Measurements from ENCODE around the gene ACSF3. TPM values are rescaled to one million over a fixed set of nuclear protein-coding genes. Genes with fewer than 3 reads are reported as not detected.

Gene ACSF3
- total and polyA plus RNA-seq, 7 donors: 19.7 to 42.2 (median 28.2) TPM

- WGBS, 2 donors: 94% methylated on average over 12 of the region's 12 CpGs
Observed at GRCh38 chr16:89113152-89113547, 19.5 kb downstream of the ACSF3 start.

DNA sequence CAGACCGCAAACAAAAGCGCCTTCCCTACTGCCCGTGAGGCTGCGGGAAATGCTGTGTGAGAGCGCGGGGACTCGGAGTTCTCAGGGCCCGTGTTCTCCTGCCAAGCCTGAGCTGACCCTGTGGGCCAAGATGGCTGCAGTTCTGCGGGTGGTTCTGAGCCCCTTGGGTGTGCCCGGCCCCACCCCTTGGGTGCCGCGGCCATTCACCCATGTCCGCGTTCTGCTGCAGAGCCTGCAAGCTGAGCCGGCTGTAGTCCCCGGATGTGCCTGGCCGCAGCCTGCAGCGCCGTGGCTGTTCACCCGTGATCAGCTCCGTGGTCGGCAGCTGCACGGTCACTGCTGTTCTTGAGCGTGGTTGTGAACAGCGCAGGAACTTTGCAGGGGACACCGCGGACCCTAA lies 20.0 kb downstream of the ACSF3 start:
- TF ChIP-seq EP300 (IDR thresholded peaks at IDR 0.05) (no peak), POLR2AphosphoS5 (IDR thresholded peaks at IDR 0.05) (no peak), POLR2A (IDR thresholded peaks at IDR 0.05) (no peak)
- TF ChIP-seq, protein P1, sequence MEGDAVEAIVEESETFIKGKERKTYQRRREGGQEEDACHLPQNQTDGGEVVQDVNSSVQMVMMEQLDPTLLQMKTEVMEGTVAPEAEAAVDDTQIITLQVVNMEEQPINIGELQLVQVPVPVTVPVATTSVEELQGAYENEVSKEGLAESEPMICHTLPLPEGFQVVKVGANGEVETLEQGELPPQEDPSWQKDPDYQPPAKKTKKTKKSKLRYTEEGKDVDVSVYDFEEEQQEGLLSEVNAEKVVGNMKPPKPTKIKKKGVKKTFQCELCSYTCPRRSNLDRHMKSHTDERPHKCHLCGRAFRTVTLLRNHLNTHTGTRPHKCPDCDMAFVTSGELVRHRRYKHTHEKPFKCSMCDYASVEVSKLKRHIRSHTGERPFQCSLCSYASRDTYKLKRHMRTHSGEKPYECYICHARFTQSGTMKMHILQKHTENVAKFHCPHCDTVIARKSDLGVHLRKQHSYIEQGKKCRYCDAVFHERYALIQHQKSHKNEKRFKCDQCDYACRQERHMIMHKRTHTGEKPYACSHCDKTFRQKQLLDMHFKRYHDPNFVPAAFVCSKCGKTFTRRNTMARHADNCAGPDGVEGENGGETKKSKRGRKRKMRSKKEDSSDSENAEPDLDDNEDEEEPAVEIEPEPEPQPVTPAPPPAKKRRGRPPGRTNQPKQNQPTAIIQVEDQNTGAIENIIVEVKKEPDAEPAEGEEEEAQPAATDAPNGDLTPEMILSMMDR (IDR thresholded peaks at IDR 0.05): no peak

More at GRCh38 chr16:89113152-89113547, 19.5 kb downstream of the ACSF3 start:
- no peaks in the 10 kb centered on the region for H3K27me3 ChIP-seq
- peaks cover 21 to 74% (median 47%) of the 10 kb centered on the region in 4 donors for H3K36me3 ChIP-seq
- no peak for DNase-seq
- no peak for TF ChIP-seq EP300 (IDR thresholded peaks at IDR 0.05)
- no peak for TF ChIP-seq POLR2AphosphoS5 (IDR thresholded peaks at IDR 0.05)
- TF ChIP-seq, protein P1 (IDR thresholded peaks at IDR 0.05): no peak
- no peak for TF ChIP-seq POLR2A (IDR thresholded peaks at IDR 0.05)
- intact Hi-C loops (cut with DNase I): no loop called here
- H3K27ac ChIP-seq: no peak overlapping the region
- no peaks in the 10 kb centered on the region for H3K9me3 ChIP-seq
- H3K4me1 ChIP-seq: no peaks in the 10 kb centered on the region
- no peak overlapping the region for H3K4me3 ChIP-seq

DNA sequence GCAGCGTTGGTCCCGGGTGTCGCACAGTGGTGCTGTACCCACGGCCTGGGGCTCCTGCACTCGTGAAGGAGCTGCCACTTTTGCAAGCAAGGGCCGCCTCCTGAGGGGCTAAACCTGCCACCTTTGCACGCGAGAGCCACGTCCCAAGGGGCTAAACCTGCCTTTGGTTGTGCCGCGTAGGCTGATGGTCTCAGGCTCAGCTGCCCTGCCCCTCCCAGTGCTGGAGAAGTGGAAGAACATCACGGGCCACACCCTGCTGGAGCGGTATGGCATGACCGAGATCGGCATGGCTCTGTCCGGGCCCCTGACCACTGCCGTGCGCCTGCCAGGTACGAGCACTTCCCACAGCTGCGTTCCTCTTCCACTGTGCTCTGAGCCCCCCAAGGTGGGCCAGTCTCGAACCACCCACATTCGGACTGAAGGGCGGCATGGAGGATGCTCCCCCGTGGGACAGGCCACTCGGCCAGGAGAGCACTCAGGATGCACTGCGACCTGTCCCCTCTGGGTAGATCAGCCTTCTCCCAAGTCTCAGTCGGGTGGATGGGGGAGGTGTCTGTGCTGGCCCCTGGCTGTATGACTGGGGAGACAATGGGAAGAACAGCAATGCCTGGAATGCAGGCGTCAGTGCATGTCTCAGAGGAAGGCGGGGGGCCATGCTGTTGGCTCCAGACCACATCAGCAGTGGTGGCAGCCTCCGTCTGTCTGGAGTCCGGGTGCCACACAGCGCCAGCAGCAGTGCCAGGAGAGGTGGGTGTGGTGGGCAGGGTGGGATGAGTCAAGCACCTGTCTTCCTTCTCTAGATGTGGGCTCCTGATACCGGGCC lies 20.7 kb downstream of the ACSF3 start:
- no peak for TF ChIP-seq POLR2AphosphoS5 (IDR thresholded peaks at IDR 0.05)
- TF ChIP-seq POLR2A (IDR thresholded peaks at IDR 0.05): no peak
- TF ChIP-seq, protein P1 (IDR thresholded peaks at IDR 0.05): no peak
- no peak for TF ChIP-seq EP300 (IDR thresholded peaks at IDR 0.05)
- H3K4me3 ChIP-seq: no peak overlapping the region
- peak overlapping the region in 3 of 4 donors; percentile 17 to 34 (median 18) for H3K27ac ChIP-seq
- peaks cover 21 to 77% (median 51%) of the 10 kb centered on the region in 4 donors for H3K36me3 ChIP-seq
- DNase-seq: no peak
- WGBS, 2 donors: 84 to 88% methylated on average over 33 of the region's 33 CpGs
- H3K9me3 ChIP-seq: no peaks in the 10 kb centered on the region
- H3K4me1 ChIP-seq: no peaks in the 10 kb centered on the region
- no peaks in the 10 kb centered on the region for H3K27me3 ChIP-seq
- intact Hi-C loops (cut with DNase I): no loop called here

More for the DNA sequence above, 20.0 kb downstream of the ACSF3 start:
- Histone ChIP-seq H3K4me1 (no peaks in the 10 kb centered on the region), H3K36me3 (peaks cover 21 to 76% (median 50%) of the 10 kb centered on the region in 4 donors), H3K27me3 (no peaks in the 10 kb centered on the region), H3K27ac (no peak overlapping the region), H3K4me3 (no peak overlapping the region), H3K9me3 (no peaks in the 10 kb centered on the region)
- intact Hi-C loops (cut with DNase I): no loop called here
- WGBS, 2 donors: 90 to 94% methylated on average over 27 of the region's 27 CpGs
- DNase-seq: no peak

DNA sequence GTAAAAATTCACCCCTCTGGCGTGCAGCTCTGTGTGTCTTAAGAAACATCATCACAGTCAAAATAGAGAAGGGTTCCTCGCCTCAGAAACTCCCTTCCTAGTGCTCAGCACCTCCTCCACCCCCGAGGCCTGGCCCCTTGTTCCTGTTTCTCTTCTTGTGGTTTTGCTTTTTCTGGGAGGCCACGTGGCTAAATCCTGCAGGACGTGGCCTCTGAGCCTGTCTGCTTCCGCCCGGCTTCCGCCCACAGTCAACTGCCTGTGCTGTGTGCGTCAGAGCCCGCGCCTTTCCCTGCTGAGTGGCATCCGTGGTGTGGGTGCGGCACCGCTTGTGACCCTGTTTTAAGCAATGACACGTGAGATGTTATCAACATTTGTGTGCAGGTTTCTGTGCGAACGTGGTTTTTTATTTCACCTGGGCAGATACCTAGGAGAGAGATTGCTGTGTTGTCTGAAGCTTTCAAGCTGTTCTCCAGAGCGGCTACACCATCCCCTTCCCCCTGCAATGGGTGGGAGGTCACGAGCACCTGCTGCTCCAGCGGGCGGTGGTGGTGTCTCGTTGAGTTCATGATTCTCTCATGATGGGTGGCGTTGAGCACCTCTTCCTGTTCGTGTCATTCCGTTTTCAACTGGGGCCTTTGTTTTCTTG lies 21.7 kb downstream of the ACSF3 start:
- Histone ChIP-seq H3K36me3 (peaks cover 21 to 87% (median 57%) of the 10 kb centered on the region in 4 donors), H3K4me3 (no peak overlapping the region), H3K9me3 (no peaks in the 10 kb centered on the region), H3K27ac (peak overlapping the region in 3 of 4 donors; percentile 17 to 34 (median 18)), H3K27me3 (no peaks in the 10 kb centered on the region), H3K4me1 (no peaks in the 10 kb centered on the region)
- peak in 1 of 4 donors; percentile 12 for TF ChIP-seq EP300 (IDR thresholded peaks at IDR 0.05)
- TF ChIP-seq, protein P1 (IDR thresholded peaks at IDR 0.05): no peak
- peak in 1 of 4 donors; percentile 30 for TF ChIP-seq POLR2AphosphoS5 (IDR thresholded peaks at IDR 0.05)
- peak; percentile 84 for DNase-seq
- intact Hi-C loops (cut with DNase I): no loop called here
- 45 to 81% methylated on average over 25 of the region's 25 CpGs for WGBS, 2 donors

Data from sigmoid colon (tissue), 7 donors.